WTC11 (cell line): ENCODE results near the gene BUD31.

ENCODE experiments used
- ATF3 ChIP-seq: sonication (generic); formaldehyde crosslinking; conservative IDR thresholded peaks from 2 replicates; pipeline ENCODE4 v1.8.1; 2022; ENCODE audit warnings: mild to moderate bottlenecking, missing genetic modification reagents
- CREB1 ChIP-seq: sonication (generic); formaldehyde crosslinking; IDR thresholded peaks from 2 replicates; pipeline ENCODE4 v1.8.0; 2023; ENCODE audit warnings: mild to moderate bottlenecking, missing genetic modification reagents
- CREM ChIP-seq: sonication (generic); formaldehyde crosslinking; IDR thresholded peaks from 2 replicates; pipeline ENCODE4 v1.8.1; 2022; ENCODE audit warnings: mild to moderate bottlenecking, missing genetic modification reagents, moderate library complexity
- CTCF ChIP-seq: fragments of 200-600 bp; IDR thresholded peaks from 2 replicates; pipeline ENCODE4 v1.8.0; 2022; ENCODE audit warnings: antibody characterized with exemption
- FOXP4 ChIP-seq: sonication (generic); formaldehyde crosslinking; IDR thresholded peaks from 2 replicates; pipeline ENCODE4 v1.8.0; 2022; ENCODE audit warnings: mild to moderate bottlenecking, missing genetic modification reagents
- JUN ChIP-seq: sonication (generic); formaldehyde crosslinking; IDR thresholded peaks from 2 replicates; pipeline ENCODE4 v1.8.0; 2023; ENCODE audit warnings: mild to moderate bottlenecking, missing genetic modification reagents
- SMAD3 ChIP-seq: sonication (generic); formaldehyde crosslinking; IDR thresholded peaks from 2 replicates; pipeline ENCODE4 v1.8.0; 2022; ENCODE audit warnings: missing genetic modification reagents, mild to moderate bottlenecking, borderline replicate concordance
- TP53 ChIP-seq: sonication (generic); formaldehyde crosslinking; IDR thresholded peaks from 2 replicates; pipeline ENCODE4 v1.8.1; 2023; ENCODE audit warnings: mild to moderate bottlenecking, missing genetic modification reagents
- USF1 ChIP-seq: sonication (generic); formaldehyde crosslinking; IDR thresholded peaks from 2 replicates; pipeline ENCODE4 v1.8.0; 2022; ENCODE audit warnings: mild to moderate bottlenecking, missing genetic modification reagents
- USF2 ChIP-seq: sonication (generic); formaldehyde crosslinking; IDR thresholded peaks from 2 replicates; pipeline ENCODE4 v1.8.1; 2023; ENCODE audit warnings: mild to moderate bottlenecking, missing genetic modification reagents, moderate library complexity
- ZBTB43 ChIP-seq: sonication (generic); formaldehyde crosslinking; IDR thresholded peaks from 2 replicates; pipeline ENCODE4 v1.8.1; 2023; ENCODE audit warnings: mild to moderate bottlenecking, missing genetic modification reagents

GRCh38 chr7:99383791-99384370 is 24.9 kb upstream of the BUD31 start:
- no peak for TF ChIP-seq SMAD3 (CRISPR knock-in tag)
- TF ChIP-seq CREM, result no peak
- TF ChIP-seq CTCF, result no peak
- no peak for TF ChIP-seq CREB1
- no peak for TF ChIP-seq USF1 (CRISPR knock-in tag)
- TF ChIP-seq JUN (CRISPR knock-in tag), result no peak
- no peak for TF ChIP-seq USF2 (CRISPR knock-in tag)
- no peak for TF ChIP-seq ATF3 (CRISPR knock-in tag)
- no peak for TF ChIP-seq ZBTB43 (CRISPR knock-in tag)
- no peak for TF ChIP-seq TP53 (CRISPR knock-in tag)
- no peak for TF ChIP-seq FOXP4
